Astrocyte (in vitro differentiated cells and primary cell): ENCODE data around the gene KRT7. TPM values are rescaled to one million over a fixed set of nuclear protein-coding genes. Genes with fewer than 3 reads are reported as not detected.

Experiments used
- DNase-seq: peaks from one replicate; pipeline ENCODE4 v3.0.0-alpha.2; 2010; ENCODE audit warnings: low read depth
- FAIRE-seq: peaks from 2 replicates; lab custom pipeline; 2011; peaks lifted over from hg19 to GRCh38; lab: Jason Lieb, UNC
- H2AFZ ChIP-seq: 2 replicates; pipeline ENCODE4 v1.6.0; 2012; ENCODE audit warnings: low read depth, low read length, inconsistent platforms
- H3K27ac ChIP-seq: 2 replicates; pipeline ENCODE4 v1.5.1; 2011; ENCODE audit warnings: low read depth, low read length, inconsistent platforms
- H3K27me3 ChIP-seq: 2 replicates; pipeline ENCODE4 v1.6.0; 2011; ENCODE audit warnings: low read length, inconsistent platforms; ENCODE audit not compliant: insufficient read depth
- H3K36me3 ChIP-seq: 2 replicates; pipeline ENCODE4 v1.5.1; 2011; ENCODE audit warnings: low read length, inconsistent platforms; ENCODE audit not compliant: insufficient read depth
- H3K4me1 ChIP-seq: 2 replicates; pipeline ENCODE4 v1.5.1; 2011; ENCODE audit warnings: low read length, inconsistent platforms; ENCODE audit not compliant: insufficient read depth
- H3K4me2 ChIP-seq: 2 replicates; pipeline ENCODE4 v1.6.0; 2012; ENCODE audit warnings: low read length, inconsistent platforms
- H3K4me3 ChIP-seq: 2 replicates; pipeline ENCODE4 v1.5.1; 2011; ENCODE audit warnings: low read depth, mild to moderate bottlenecking, low read length, inconsistent platforms; ENCODE audit not compliant: insufficient read depth
- H3K79me2 ChIP-seq: 2 replicates; pipeline ENCODE4 v1.6.0; 2012; ENCODE audit warnings: mild to moderate bottlenecking, low read length, inconsistent platforms; ENCODE audit not compliant: insufficient read depth
- H3K9ac ChIP-seq: 2 replicates; pipeline ENCODE4 v1.6.0; 2012; ENCODE audit warnings: mild to moderate bottlenecking, low read length, inconsistent platforms
- H3K9me3 ChIP-seq: 2 replicates; pipeline ENCODE4 v1.5.1; 2012; ENCODE audit warnings: low read depth, mild to moderate bottlenecking, low read length, inconsistent platforms; ENCODE audit not compliant: insufficient read depth
- H4K20me1 ChIP-seq: 2 replicates; pipeline ENCODE4 v1.6.0; 2012; ENCODE audit warnings: low read length, inconsistent platforms; ENCODE audit not compliant: insufficient read depth
- H3K27ac Mint-ChIP-seq: one replicate; pipeline ENCODE4 v1.8.0; 2021; ENCODE audit warnings: mild to moderate bottlenecking, mixed read lengths; ENCODE audit not compliant: unreplicated experiment
- H3K27me3 Mint-ChIP-seq: one replicate; pipeline ENCODE4 v1.8.0; 2021; ENCODE audit warnings: low read depth, mixed read lengths; ENCODE audit not compliant: unreplicated experiment
- H3K36me3 Mint-ChIP-seq: one replicate; pipeline ENCODE4 v1.8.0; 2021; ENCODE audit warnings: low read depth, mixed read lengths; ENCODE audit not compliant: unreplicated experiment
- H3K4me1 Mint-ChIP-seq: one replicate; pipeline ENCODE4 v1.8.0; 2021; ENCODE audit warnings: low read depth, mixed read lengths; ENCODE audit not compliant: unreplicated experiment
- H3K4me3 Mint-ChIP-seq: one replicate; pipeline ENCODE4 v1.8.0; 2021; ENCODE audit warnings: mild to moderate bottlenecking, moderate library complexity, mixed read lengths; ENCODE audit not compliant: unreplicated experiment
- H3K9me3 Mint-ChIP-seq: one replicate; pipeline ENCODE4 v1.8.0; 2021; ENCODE audit warnings: mild to moderate bottlenecking, mixed read lengths; ENCODE audit not compliant: unreplicated experiment
- EZH2 ChIP-seq: IDR thresholded peaks from 2 replicates; pipeline ENCODE4 v1.6.1; 2012; ENCODE audit warnings: mild to moderate bottlenecking, low read length, inconsistent platforms; ENCODE audit not compliant: insufficient read depth
- total RNA-seq: library from RNA; stranded (reverse); gene quantifications from 2 replicates; pipeline ENCODE4 v1.2.1, GENCODE V29; 2021
- TF ChIP-seq, protein P1 (sequence below): IDR thresholded peaks from 2 replicates; pipeline ENCODE4 v1.5.1; 2011; ENCODE audit warnings: low read depth, mild to moderate bottlenecking, inconsistent platforms, low read length, moderate library complexity; ENCODE audit not compliant: insufficient read depth

The KRT7 gene
- total RNA-seq, 1 donor from 2014 or later: 149 TPM

DNA sequence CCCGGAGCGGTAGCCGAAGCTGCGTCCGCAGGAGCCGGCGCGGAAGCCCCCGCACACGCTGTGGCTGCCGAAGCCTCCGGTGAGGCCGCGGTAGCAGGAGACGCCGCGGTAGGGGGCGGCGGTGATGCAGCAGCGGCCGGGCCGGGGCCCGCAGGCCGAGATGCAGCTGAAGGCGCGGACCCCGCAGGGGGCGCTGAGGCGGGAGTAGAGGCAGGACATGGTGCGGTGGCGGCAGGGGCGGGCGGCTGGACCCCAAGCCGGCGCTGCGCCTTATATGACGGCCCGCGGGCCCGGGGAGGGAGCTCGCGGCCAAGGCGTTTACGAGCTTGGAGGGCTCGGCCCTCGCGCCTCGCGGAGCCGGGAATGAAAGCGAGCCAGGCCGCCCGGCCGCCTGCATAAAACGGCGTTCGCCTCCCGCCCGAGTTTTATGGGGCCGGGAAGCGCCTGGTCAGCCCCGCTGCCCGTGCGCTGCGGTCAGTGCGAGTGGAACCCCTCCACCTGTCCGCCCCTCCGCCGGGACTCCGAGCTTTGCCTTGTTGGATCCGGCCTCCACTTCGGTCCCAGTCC is 25.4 kb downstream of the KRT7 start:
- Histone ChIP-seq H3K36me3 (no peaks in the 10 kb centered on the region), H3K9me3 (no peaks in the 10 kb centered on the region), H4K20me1 (no peaks in the 10 kb centered on the region), H3K9ac (peak overlapping the region; percentile 22), H3K4me1 (peaks cover 13% of the 10 kb centered on the region), H3K4me2 (peak overlapping the region; percentile 79), H3K79me2 (no peaks in the 10 kb centered on the region), H3K27me3 (peaks cover 37% of the 10 kb centered on the region), H3K4me3 (peak overlapping the region; percentile 37), H2AFZ (peak overlapping the region; percentile 51), H3K27ac (no peak overlapping the region)
- H3K27ac Mint-ChIP-seq: no peak overlapping the region
- H3K4me3 Mint-ChIP-seq: no peak overlapping the region
- FAIRE-seq (no peak), DNase-seq (no peak)
- H3K36me3 Mint-ChIP-seq: peaks cover 5% of the 10 kb centered on the region
- H3K9me3 Mint-ChIP-seq: peaks cover 7% of the 10 kb centered on the region
- TF ChIP-seq, protein P1, sequence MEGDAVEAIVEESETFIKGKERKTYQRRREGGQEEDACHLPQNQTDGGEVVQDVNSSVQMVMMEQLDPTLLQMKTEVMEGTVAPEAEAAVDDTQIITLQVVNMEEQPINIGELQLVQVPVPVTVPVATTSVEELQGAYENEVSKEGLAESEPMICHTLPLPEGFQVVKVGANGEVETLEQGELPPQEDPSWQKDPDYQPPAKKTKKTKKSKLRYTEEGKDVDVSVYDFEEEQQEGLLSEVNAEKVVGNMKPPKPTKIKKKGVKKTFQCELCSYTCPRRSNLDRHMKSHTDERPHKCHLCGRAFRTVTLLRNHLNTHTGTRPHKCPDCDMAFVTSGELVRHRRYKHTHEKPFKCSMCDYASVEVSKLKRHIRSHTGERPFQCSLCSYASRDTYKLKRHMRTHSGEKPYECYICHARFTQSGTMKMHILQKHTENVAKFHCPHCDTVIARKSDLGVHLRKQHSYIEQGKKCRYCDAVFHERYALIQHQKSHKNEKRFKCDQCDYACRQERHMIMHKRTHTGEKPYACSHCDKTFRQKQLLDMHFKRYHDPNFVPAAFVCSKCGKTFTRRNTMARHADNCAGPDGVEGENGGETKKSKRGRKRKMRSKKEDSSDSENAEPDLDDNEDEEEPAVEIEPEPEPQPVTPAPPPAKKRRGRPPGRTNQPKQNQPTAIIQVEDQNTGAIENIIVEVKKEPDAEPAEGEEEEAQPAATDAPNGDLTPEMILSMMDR: no peak
- peak; percentile 69 for TF ChIP-seq EZH2
- H3K27me3 Mint-ChIP-seq: peaks cover 84% of the 10 kb centered on the region
- H3K4me1 Mint-ChIP-seq: peaks cover 12% of the 10 kb centered on the region

DNA sequence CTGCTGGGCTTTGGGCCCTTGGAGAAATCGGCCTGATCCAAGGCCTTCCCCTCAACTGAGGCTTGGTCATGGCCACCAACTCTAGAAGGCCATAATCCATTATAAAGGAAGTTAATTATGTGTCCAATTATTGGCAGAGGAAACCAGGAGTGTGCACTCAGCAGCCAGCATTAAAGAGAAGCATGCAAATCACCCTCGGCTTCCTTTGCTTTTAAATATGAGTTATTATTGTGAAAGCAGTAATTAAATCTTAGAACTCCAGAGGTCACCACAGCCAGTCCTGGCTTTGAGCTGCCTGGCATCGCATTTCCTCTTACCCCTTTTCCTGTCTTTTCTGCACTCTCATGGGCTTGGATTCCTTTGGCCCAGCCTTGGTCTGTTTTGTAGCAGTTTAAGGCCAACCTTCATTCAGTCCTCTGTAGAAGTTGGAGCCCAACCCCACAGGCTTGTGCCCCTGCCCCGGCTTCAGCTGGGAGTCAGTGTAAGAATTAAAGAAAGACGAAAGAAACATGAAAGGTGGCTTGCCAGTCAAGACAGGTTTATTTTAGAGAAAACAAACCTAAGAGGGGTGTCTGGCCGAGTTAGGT is 26.7 kb downstream of the KRT7 start:
- Histone ChIP-seq H3K79me2 (no peaks in the 10 kb centered on the region), H3K36me3 (no peaks in the 10 kb centered on the region), H3K9ac (no peak overlapping the region), H3K4me3 (no peak overlapping the region), H3K9me3 (no peaks in the 10 kb centered on the region), H3K27ac (no peak overlapping the region), H2AFZ (no peak overlapping the region), H3K4me1 (peaks cover 13% of the 10 kb centered on the region), H3K4me2 (no peak overlapping the region), H4K20me1 (no peaks in the 10 kb centered on the region), H3K27me3 (peaks cover 32% of the 10 kb centered on the region)
- no peak overlapping the region for H3K27ac Mint-ChIP-seq
- H3K4me1 Mint-ChIP-seq: peaks cover 12% of the 10 kb centered on the region
- H3K36me3 Mint-ChIP-seq: peaks cover 5% of the 10 kb centered on the region
- H3K9me3 Mint-ChIP-seq: peaks cover 7% of the 10 kb centered on the region
- peaks cover 79% of the 10 kb centered on the region for H3K27me3 Mint-ChIP-seq
- FAIRE-seq: no peak
- DNase-seq: no peak
- H3K4me3 Mint-ChIP-seq: no peak overlapping the region
- TF ChIP-seq, protein P1: no peak
- no peak for TF ChIP-seq EZH2
